Coronary artery (tissue), 2 donors: ENCODE data around the gene NET1.

Experiments
- DNase-seq: peaks from one replicate; pipeline ENCODE4 v3.0.0-alpha.2; 2017; ENCODE audit warnings: low spot score
- H3K27ac ChIP-seq, 2 donors: fragments of 200-600 bp; sonication (generic); one replicate each; pipeline ENCODE4 v1.5.1; 2016 to 2019
- H3K4me3 ChIP-seq: fragments of 200-600 bp; sonication (generic); 2 replicates; pipeline ENCODE4 v1.5.1; 2016; ENCODE audit warnings: mild to moderate bottlenecking, moderate library complexity
- CTCF ChIP-seq: fragments of 200-600 bp; sonication (generic); IDR thresholded peaks from one replicate; pipeline ENCODE4 v1.5.1; 2019; ENCODE audit warnings: antibody characterized with exemption

Gene NET1

DNA sequence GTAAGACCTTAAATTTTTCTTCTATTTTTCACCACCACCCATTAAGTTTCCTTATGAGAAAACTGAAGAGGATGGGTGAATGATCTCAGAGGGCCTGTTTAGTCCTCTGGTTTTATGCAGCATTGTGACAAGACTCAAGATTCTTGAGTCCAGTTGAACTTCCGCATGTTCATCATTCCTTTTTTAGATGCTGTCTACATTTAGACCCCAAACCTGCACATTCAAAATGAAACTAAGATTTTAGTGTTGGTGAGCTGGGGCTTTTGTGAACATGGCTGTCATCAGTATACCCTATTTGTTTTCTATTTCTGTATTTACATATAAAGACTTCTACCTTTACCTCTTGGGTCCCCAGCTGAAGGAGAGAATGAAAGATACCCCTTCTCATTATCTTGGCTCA lies 31.1 kb downstream of the NET1 start:
- Histone ChIP-seq H3K4me3 (no peak overlapping the region), H3K27ac (no peak overlapping the region)
- DNase-seq, result no peak
- TF ChIP-seq CTCF, result no peak

GRCh38 chr10:5445006-5445405 lies 32.6 kb downstream of the NET1 start:
- no peak for DNase-seq
- no peak overlapping the region for H3K27ac ChIP-seq
- no peak for TF ChIP-seq CTCF
- H3K4me3 ChIP-seq, result no peak overlapping the region

GRCh38 chr10:5446390-5446926 lies 34.1 kb downstream of the NET1 start:
- H3K27ac ChIP-seq, result peak overlapping the region; percentile 75 to 83
- TF ChIP-seq CTCF, result no peak
- peak; percentile 96 for DNase-seq
- H3K4me3 ChIP-seq, result peak overlapping the region; percentile 73

- TF ChIP-seq CTCF, result no peak
- no peak for DNase-seq
- Histone ChIP-seq H3K4me3 (peak overlapping the region; percentile 73), H3K27ac (peak overlapping the region; percentile 75 to 83)
Observed at GRCh38 chr10:5447056-5447455, 34.7 kb downstream of the NET1 start.

- no peak for DNase-seq
- Histone ChIP-seq H3K27ac (peak overlapping the region; percentile 75 to 83), H3K4me3 (peak overlapping the region; percentile 73)
- TF ChIP-seq CTCF, result no peak
Observed at GRCh38 chr10:5447611-5448071, 35.3 kb downstream of the NET1 start.

- Histone ChIP-seq H3K27ac (peak overlapping the region; percentile 75 to 83), H3K4me3 (peak overlapping the region; percentile 73)
- no peak for TF ChIP-seq CTCF
- DNase-seq, result no peak
Observed at GRCh38 chr10:5448333-5449001, 36.1 kb downstream of the NET1 start.

- no peak for DNase-seq
- Histone ChIP-seq H3K4me3 (peak overlapping the region; percentile 73), H3K27ac (peak overlapping the region; percentile 75 to 83)
- no peak for TF ChIP-seq CTCF
Observed at GRCh38 chr10:5449227-5449626, 36.9 kb downstream of the NET1 start.
